ENCODE results near the gene SERPINA1. TPM values are rescaled to one million over a fixed set of nuclear protein-coding genes. Genes with fewer than 3 reads are reported as not detected.

SERPINA1 gene
- total and polyA plus RNA-seq, 2 of the 13 experiments (the other 11 are each of a cell fraction or from before 2014, with no cell fraction given) = 3,266 to 11,015 TPM

DNA sequence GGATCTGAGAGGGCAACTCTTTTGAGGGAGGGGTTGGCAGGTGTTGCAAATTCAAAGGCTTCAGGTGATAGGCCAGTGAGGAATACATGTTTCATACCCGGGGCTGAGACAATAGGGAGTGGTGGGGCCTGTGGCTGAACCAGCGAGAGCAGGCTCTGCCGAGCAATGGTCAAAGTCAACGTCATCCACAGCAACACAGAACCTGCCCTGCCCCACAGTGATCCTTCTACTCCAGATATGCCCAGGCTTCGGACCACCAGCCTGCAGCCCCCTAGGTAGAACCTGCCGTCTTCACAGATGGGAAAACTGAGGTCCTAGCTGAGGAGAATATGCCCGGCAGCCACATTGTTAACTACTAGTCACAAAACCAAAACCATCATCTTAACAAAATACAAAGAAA is 4.1 kb downstream of the SERPINA1 start (continued):
- no peak for TF ChIP-seq ZNF326 (CRISPR knock-in tag; IDR thresholded peaks at IDR 0.05; ENCODE audit: borderline replicate concordance)
- TF ChIP-seq, protein P1, sequence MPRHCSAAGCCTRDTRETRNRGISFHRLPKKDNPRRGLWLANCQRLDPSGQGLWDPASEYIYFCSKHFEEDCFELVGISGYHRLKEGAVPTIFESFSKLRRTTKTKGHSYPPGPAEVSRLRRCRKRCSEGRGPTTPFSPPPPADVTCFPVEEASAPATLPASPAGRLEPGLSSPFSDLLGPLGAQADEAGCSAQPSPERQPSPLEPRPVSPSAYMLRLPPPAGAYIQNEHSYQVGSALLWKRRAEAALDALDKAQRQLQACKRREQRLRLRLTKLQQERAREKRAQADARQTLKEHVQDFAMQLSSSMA (CRISPR knock-in tag; IDR thresholded peaks at IDR 0.05) = no peak
- TF ChIP-seq TEAD3 (CRISPR knock-in tag; optimal IDR thresholded peaks at IDR 0.05; ENCODE audit: borderline replicate concordance) = peak; percentile 41
- TF ChIP-seq RBM39 (IDR thresholded peaks at IDR 0.05; ENCODE audit: low read depth, low read length, poor library complexity, severe bottlenecking) = peak; percentile 14
- no peak for TF ChIP-seq ZNF577 (CRISPR knock-in tag; IDR thresholded peaks at IDR 0.05; ENCODE audit: borderline replicate concordance, low read depth)
- no peak for TF ChIP-seq SIX1 (CRISPR knock-in tag; IDR thresholded peaks at IDR 0.05; ENCODE audit: borderline replicate concordance)
- peak; percentile 57; the same call in 1 of the 2 replicates for TF ChIP-seq ELF4 (CRISPR knock-in tag; IDR thresholded peaks at IDR 0.05; ENCODE audit: borderline replicate concordance)
- TF ChIP-seq SP1 (IDR thresholded peaks at IDR 0.05) = no peak
- TF ChIP-seq SP1 (CRISPR knock-in tag; IDR thresholded peaks at IDR 0.05) = no peak
- no peak for TF ChIP-seq ZNF382 (CRISPR knock-in tag; IDR thresholded peaks at IDR 0.05; ENCODE audit: borderline replicate concordance)
- no peak for TF ChIP-seq CREM (IDR thresholded peaks at IDR 0.05)
- no peak for TF ChIP-seq CREM (CRISPR knock-in tag; IDR thresholded peaks at IDR 0.05)
- TF ChIP-seq NRL (CRISPR knock-in tag; IDR thresholded peaks at IDR 0.05; ENCODE audit: borderline replicate concordance) = no peak
- TF ChIP-seq, protein P2, sequence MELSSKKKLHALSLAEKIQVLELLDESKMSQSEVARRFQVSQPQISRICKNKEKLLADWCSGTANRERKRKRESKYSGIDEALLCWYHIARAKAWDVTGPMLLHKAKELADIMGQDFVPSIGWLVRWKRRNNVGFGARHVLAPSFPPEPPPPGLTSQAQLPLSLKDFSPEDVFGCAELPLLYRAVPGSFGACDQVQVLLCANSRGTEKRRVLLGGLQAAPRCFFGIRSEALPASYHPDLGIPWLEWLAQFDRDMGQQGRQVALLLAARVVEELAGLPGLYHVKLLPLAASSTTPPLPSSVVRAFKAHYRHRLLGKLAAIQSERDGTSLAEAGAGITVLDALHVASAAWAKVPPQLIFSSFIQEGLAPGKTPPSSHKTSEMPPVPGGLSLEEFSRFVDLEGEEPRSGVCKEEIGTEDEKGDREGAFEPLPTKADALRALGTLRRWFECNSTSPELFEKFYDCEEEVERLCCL (CRISPR knock-in tag; IDR thresholded peaks at IDR 0.05; ENCODE audit: borderline replicate concordance) = no peak
- no peak for TF ChIP-seq MEIS1 (CRISPR knock-in tag; IDR thresholded peaks at IDR 0.05; ENCODE audit: borderline replicate concordance)
- TF ChIP-seq RBAK (CRISPR knock-in tag; IDR thresholded peaks at IDR 0.05) = no peak
- TF ChIP-seq ZNF629 (CRISPR knock-in tag; conservative IDR thresholded peaks at IDR 0.05) = peak; percentile 79
- TF ChIP-seq, protein P3, sequence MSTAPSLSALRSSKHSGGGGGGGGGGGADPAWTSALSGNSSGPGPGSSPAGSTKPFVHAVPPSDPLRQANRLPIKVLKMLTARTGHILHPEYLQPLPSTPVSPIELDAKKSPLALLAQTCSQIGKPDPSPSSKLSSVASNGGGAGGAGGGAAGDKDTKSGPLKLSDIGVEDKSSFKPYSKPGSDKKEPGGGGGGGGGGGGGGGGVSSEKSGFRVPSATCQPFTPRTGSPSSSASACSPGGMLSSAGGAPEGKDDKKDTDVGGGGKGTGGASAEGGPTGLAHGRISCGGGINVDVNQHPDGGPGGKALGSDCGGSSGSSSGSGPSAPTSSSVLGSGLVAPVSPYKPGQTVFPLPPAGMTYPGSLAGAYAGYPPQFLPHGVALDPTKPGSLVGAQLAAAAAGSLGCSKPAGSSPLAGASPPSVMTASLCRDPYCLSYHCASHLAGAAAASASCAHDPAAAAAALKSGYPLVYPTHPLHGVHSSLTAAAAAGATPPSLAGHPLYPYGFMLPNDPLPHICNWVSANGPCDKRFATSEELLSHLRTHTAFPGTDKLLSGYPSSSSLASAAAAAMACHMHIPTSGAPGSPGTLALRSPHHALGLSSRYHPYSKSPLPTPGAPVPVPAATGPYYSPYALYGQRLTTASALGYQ (CRISPR knock-in tag; IDR thresholded peaks at IDR 0.05) = no peak
- no peak for TF ChIP-seq PTBP1 (IDR thresholded peaks at IDR 0.05; ENCODE audit: low read depth, low read length, poor library complexity, severe bottlenecking)
- no peak for TF ChIP-seq TBP (CRISPR knock-in tag; IDR thresholded peaks at IDR 0.05)
- TF ChIP-seq PAWR (CRISPR knock-in tag; IDR thresholded peaks at IDR 0.05; ENCODE audit: borderline replicate concordance) = no peak
- 0 out of 2 replicates have a peak, but pooled peaks have one; percentile 41 for TF ChIP-seq ZNF772 (CRISPR knock-in tag; IDR thresholded peaks at IDR 0.05)
- TF ChIP-seq ZNF136 (CRISPR knock-in tag; IDR thresholded peaks at IDR 0.05; ENCODE audit: low read depth) = no peak
- no peak for TF ChIP-seq REXO4 (CRISPR knock-in tag; IDR thresholded peaks at IDR 0.05; ENCODE audit: borderline replicate concordance)
- TF ChIP-seq MBD4 (IDR thresholded peaks at IDR 0.05; ENCODE audit: borderline replicate concordance, low read length) = peak; percentile 9; the same call in 1 of the 2 replicates
- TF ChIP-seq ZFP41 (CRISPR knock-in tag; IDR thresholded peaks at IDR 0.05; ENCODE audit: borderline replicate concordance) = no peak
- no peak for TF ChIP-seq ZNF10 (CRISPR knock-in tag; IDR thresholded peaks at IDR 0.05; ENCODE audit: borderline replicate concordance, low read depth)
- TF ChIP-seq ZBTB7B (CRISPR knock-in tag; IDR thresholded peaks at IDR 0.05) = peak; percentile 21; the same call in 1 of the 2 replicates
- TF ChIP-seq ZNF713 (CRISPR knock-in tag; IDR thresholded peaks at IDR 0.05) = no peak
- 0 out of 2 replicates have a peak, but pooled peaks have one; percentile 28 for TF ChIP-seq NR2F2 (IDR thresholded peaks at IDR 0.05; ENCODE audit: borderline replicate concordance, low read depth)
